K562 (cell line): ENCODE data around the gene SLC26A11. TPM values are rescaled to one million over a fixed set of nuclear protein-coding genes. Genes with fewer than 3 reads are reported as not detected.

Experiments used
- ATAC-seq: fragments of 200-7000 bp; cut with Tn5 transposase; 3 replicates; pipeline ENCODE4 v1.9.1; 2020; ENCODE audit warnings: moderate library complexity
- BruUV-seq: library from RNA; stranded (reverse); fragments of 400-500 nt; replicated peaks from 2 replicates; lab custom pipeline; 2021; lab: Mats Ljungman, UMichigan
- CTCF ChIA-PET: fragments of 300-600 bp; formaldehyde crosslinking; extraction: SDS; loops from one replicate; lab custom pipeline; 2021; ENCODE audit warnings: low intra/inter-chr PET ratio; lab: Yijun Ruan, JAX
- POLR2A ChIA-PET: fragments of 300-600, 350-650 bp; sonication (Branson Sonifier 250); formaldehyde crosslinking; extraction: SDS; loops from one replicate; lab custom pipeline; 2021; ENCODE audit warnings: antibody characterized with exemption, inconsistent platforms; lab: Yijun Ruan, JAX
- DNase-seq, 4 experiments: peaks; one replicate each; pipeline versions ENCODE4 v3.0.0 to v3.0.0-alpha.2; 2011 to 2018; ENCODE audit warnings: low spot score in 3 of 4, mixed read lengths in 3 of 4; ENCODE audit errors: extremely low read depth in 1 of 4
- FAIRE-seq: peaks from 2 replicates; lab custom pipeline; 2011; peaks lifted over from hg19 to GRCh38; lab: Jason Lieb, UNC
- H2AFZ ChIP-seq: 2 replicates; pipeline ENCODE4 v1.6.0; 2011; ENCODE audit warnings: low read depth, low read length, control low read depth, inconsistent platforms
- H3K27ac ChIP-seq: fragments of 200-600 bp; 3 replicates; pipeline ENCODE4 v1.8.0; 2011; ENCODE audit warnings: low read depth, mild to moderate bottlenecking, control low read depth, inconsistent platforms, low read length, moderate library complexity, mixed read lengths; ENCODE audit errors: extremely low read depth
- H3K27me3 ChIP-seq, 2 experiments: fragments of 300-600 bp in 1 of 2; 2 replicates in 1 of 2; 3 replicates in 1 of 2; pipeline versions ENCODE4 v1.6.0 to v1.8.0; 2011; ENCODE audit warnings: inconsistent platforms in 2 of 2, low read length in 2 of 2, mild to moderate bottlenecking in 1 of 2, mixed read lengths in 1 of 2, moderate library complexity in 1 of 2; ENCODE audit not compliant: control insufficient read depth in 2 of 2, insufficient read depth in 2 of 2
- H3K36me3 ChIP-seq: fragments of 300-600 bp; 3 replicates; pipeline ENCODE4 v1.8.0; 2011; ENCODE audit warnings: mild to moderate bottlenecking, low read length, inconsistent platforms; ENCODE audit not compliant: control insufficient read depth, insufficient read depth
- H3K4me1 ChIP-seq, 2 experiments: fragments of 200-600 bp in 1 of 2; replicated peaks in 1 of 2; 2 replicates in 1 of 2; 3 replicates in 1 of 2; pipeline versions ENCODE4 v1.5.1 to v1.8.0; 2011; ENCODE audit warnings: inconsistent platforms in 2 of 2, low read length in 2 of 2, mild to moderate bottlenecking in 1 of 2, mixed read lengths in 1 of 2, moderate library complexity in 1 of 2; ENCODE audit not compliant: control insufficient read depth in 2 of 2, insufficient read depth in 2 of 2
- H3K4me2 ChIP-seq: 2 replicates; pipeline ENCODE4 v1.6.1; 2011; ENCODE audit warnings: low read length, control low read depth, inconsistent platforms, mixed read lengths; ENCODE audit not compliant: insufficient read depth
- H3K4me3 ChIP-seq: fragments of 200-600 bp; sonication (generic), shearing (Covaris generic); 2 replicates; pipeline ENCODE4 v1.5.1; 2016; ENCODE audit warnings: control low read depth, inconsistent platforms
- H3K79me2 ChIP-seq: fragments of 200-600 bp; 3 replicates; pipeline ENCODE4 v1.8.0; 2011; ENCODE audit warnings: low read length, inconsistent platforms; ENCODE audit not compliant: control insufficient read depth, insufficient read depth
- H3K9ac ChIP-seq, 2 experiments: 2 replicates each; pipeline versions ENCODE4 v1.6.0 to v1.6.1; 2011; ENCODE audit warnings: low read depth in 2 of 2, low read length in 2 of 2, control low read depth in 1 of 2, inconsistent platforms in 1 of 2, mild to moderate bottlenecking in 1 of 2, mixed read lengths in 1 of 2; ENCODE audit not compliant: insufficient read depth in 1 of 2
- H3K9me1 ChIP-seq: one replicate; pipeline ENCODE4 v1.6.0; 2011; ENCODE audit warnings: inconsistent platforms, mild to moderate bottlenecking, low read length, moderate library complexity; ENCODE audit not compliant: control insufficient read depth, insufficient read depth
- H3K9me3 ChIP-seq: replicated peaks from 2 replicates; pipeline ENCODE4 v1.5.1; 2011; ENCODE audit warnings: low read depth, low read length, inconsistent platforms; ENCODE audit not compliant: control insufficient read depth, insufficient read depth
- H4K20me1 ChIP-seq: replicated peaks from 2 replicates; pipeline ENCODE4 v1.6.1; 2011; ENCODE audit warnings: low read length, inconsistent platforms, mixed read lengths; ENCODE audit not compliant: control insufficient read depth, insufficient read depth
- CBFA2T3 ChIP-seq: fragments of 450-650 bp; IDR thresholded peaks from 2 replicates; pipeline ENCODE4 v1.6.1; 2017
- CCAR2 ChIP-seq: fragments of 200-400 bp; formaldehyde crosslinking; IDR thresholded peaks from 2 replicates; pipeline ENCODE4 v1.6.1; 2017; ENCODE audit warnings: mild to moderate bottlenecking, low read depth, low read length
- CHD2 ChIP-seq: IDR thresholded peaks from 2 replicates; pipeline ENCODE4 v1.6.1; 2011; ENCODE audit warnings: low read depth, low read length
- ELF4 ChIP-seq: fragments of 450-650 bp; formaldehyde crosslinking; IDR thresholded peaks from 2 replicates; pipeline ENCODE4 v1.4.0; 2022; ENCODE audit warnings: missing genetic modification characterization
- KAT7 ChIP-seq: sonication (generic); formaldehyde crosslinking; IDR thresholded peaks from 2 replicates; pipeline ENCODE4 v1.8.0; 2022; ENCODE audit warnings: missing genetic modification reagents, mild to moderate bottlenecking, borderline replicate concordance
- SAP30 ChIP-seq: fragments of 200-600 bp; sonication (generic); IDR thresholded peaks from 2 replicates; pipeline ENCODE4 v1.6.1; 2012; ENCODE audit warnings: borderline replicate concordance, low read depth, mild to moderate bottlenecking, moderate library complexity, low read length, control low read depth, inconsistent platforms; ENCODE audit not compliant: insufficient read depth, poor library complexity, severe bottlenecking
- SMAD3 ChIP-seq: fragments of 450-650 bp; formaldehyde crosslinking; conservative IDR thresholded peaks from 2 replicates; pipeline ENCODE4 v1.4.0; 2020; ENCODE audit warnings: mild to moderate bottlenecking
- SMAD4 ChIP-seq: fragments of 250-450 bp; sonication (Bioruptor Pico); conservative IDR thresholded peaks from 2 replicates; pipeline ENCODE4 v1.8.0; 2021; ENCODE audit warnings: inconsistent platforms, mild to moderate bottlenecking, moderate library complexity
- SMARCA4 ChIP-seq: fragments of 450-650 bp; IDR thresholded peaks from 2 replicates; pipeline ENCODE4 v1.6.1; 2016
- WHSC1 ChIP-seq: IDR thresholded peaks from one replicate; pipeline ENCODE4 v1.6.1; 2012; ENCODE audit warnings: low read length, control low read depth, inconsistent platforms
- ZNF589 ChIP-seq: fragments of 200-800 bp; sonication (Bioruptor generic); IDR thresholded peaks from 2 replicates; pipeline ENCODE4 v1.6.1; 2016; ENCODE audit warnings: low read depth, missing genetic modification characterization, missing compliant biosample characterization
- ZNF766 ChIP-seq: fragments of 200-800 bp; sonication (Bioruptor generic); conservative IDR thresholded peaks from 2 replicates; pipeline ENCODE4 v1.6.1; 2016; ENCODE audit warnings: missing genetic modification characterization, missing compliant biosample characterization
- WGBS: fragments of 100-300 bp; shearing (Covaris generic); methylation state at CpG from one replicate; pipeline ENCODE4 v1.1.6; 2016; ENCODE audit warnings: low coverage, mixed read lengths; ENCODE audit not compliant: insufficient coverage; ENCODE audit errors: missing lambda C conversion rate; 5-methylcytosine and 5-hydroxymethylcytosine counted together
- in situ Hi-C: fragments of 300-500 bp; cut with MboI; formaldehyde crosslinking; loops from 4 replicates; pipeline ENCODE4 v1.15.0; 2018; ENCODE audit warnings: inconsistent platforms, mixed read lengths
- intact Hi-C: fragments of 100-400 bp; cut with micrococcal nuclease; formaldehyde crosslinking; loops from 2 replicates; pipeline ENCODE4 v1.14.2; 2022
- polyA plus RNA-seq, 8 experiments: library from polyadenylated mRNA; depleted of rRNA in 4 of 8; stranded (reverse) in 5 of 8; unstranded in 3 of 8; fragments of >200 nt; fragmentation: Nextera tagmentation in 2 of 8; fragmentation: Illumina TruSeq in 1 of 8; extraction: Ambion mirVana in 2 of 8; extraction: Trizol in 1 of 8; gene quantifications; 2 replicates each; pipeline versions ENCODE4 v1.2.1 to v1.2.3, GENCODE V29; 2011 to 2014; ENCODE audit warnings: inconsistent platforms in 1 of 8, missing spikeins in 1 of 8
- total RNA-seq, 7 experiments: library from RNA; depleted of rRNA in 6 of 7; stranded (reverse); fragments of >200 nt in 6 of 7; fragmentation: Illumina TruSeq in 2 of 7; extraction: Trizol in 2 of 7; gene quantifications; 2 replicates each; pipeline versions ENCODE4 v1.2.1 to v1.2.3, GENCODE V29; 2011 to 2021; ENCODE audit warnings: low replicate concordance in 1 of 7
- TF ChIP-seq, protein P1 (sequence below), 2 experiments: fragments of 450-650 bp in 1 of 2; sonication (generic) in 1 of 2; formaldehyde crosslinking in 1 of 2; IDR thresholded peaks; 2 replicates each; pipeline versions ENCODE4 v1.7.1 to v1.9.0; 2016 to 2022; ENCODE audit warnings: inconsistent platforms in 1 of 2, mild to moderate bottlenecking in 1 of 2, missing genetic modification reagents in 1 of 2

SLC26A11 gene
- total and polyA plus RNA-seq, 9 of the 15 experiments (the other 6 are each of a cell fraction or from before 2014, with no cell fraction given): 0.06 to 3.1 (median 1.2) TPM; not detected in 1

DNA sequence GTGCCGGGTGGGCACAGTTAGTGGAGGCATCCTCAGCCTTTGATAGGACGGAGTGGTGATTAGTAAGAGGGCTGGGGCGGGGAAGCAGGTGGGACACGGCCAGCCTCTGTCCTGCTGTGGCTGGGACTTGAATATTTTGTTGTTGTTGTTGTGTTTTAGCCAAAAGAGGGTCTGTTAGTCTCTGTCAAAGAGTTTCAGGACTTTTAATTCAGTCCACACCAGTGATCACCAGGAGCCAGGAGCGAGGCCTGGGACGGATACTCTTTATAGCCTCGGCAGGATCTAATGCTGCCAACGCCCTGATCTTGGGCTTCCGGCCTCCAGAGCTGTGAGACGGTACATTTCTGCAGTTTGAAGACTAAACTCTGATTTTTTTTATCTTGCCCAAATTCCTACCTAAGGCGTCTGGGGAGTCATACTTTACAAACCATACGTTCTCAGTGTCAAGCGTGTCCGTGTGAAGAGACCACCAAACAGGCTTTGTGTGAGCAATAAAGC lies 37.5 kb downstream of the SLC26A11 start:
- DNase-seq: peak in 1 of 4 experiments; percentile 54
- Histone ChIP-seq H3K4me1 (peaks cover 76 to 78% of the 10 kb centered on the region in 2 experiments), H3K79me2 (peaks cover 22% of the 10 kb centered on the region), H2AFZ (peak overlapping the region; percentile 54), H4K20me1 (no peaks in the 10 kb centered on the region), H3K9me1 (no peaks in the 10 kb centered on the region), H3K27me3 (no peaks in the 10 kb centered on the region), H3K4me2 (peak overlapping the region; percentile 67), H3K27ac (peak overlapping the region; percentile 97), H3K9ac (peak overlapping the region; percentile 61 to 74), H3K36me3 (no peaks in the 10 kb centered on the region), H3K4me3 (no peak overlapping the region), H3K9me3 (no peaks in the 10 kb centered on the region)
- ATAC-seq: no peak
- intact Hi-C loops (no loop called here), in situ Hi-C loops (no loop called here)
- WGBS: 10% methylated on average over 14 of the region's 14 CpGs
- POLR2A ChIA-PET: interaction anchor here (0.7 kb wide), 1 partner anchor 14 kb away, joined by 3 read pairs; no protein-coding TSS in a partner anchor
- no TSS peak for BruUV-seq
- CTCF ChIA-PET: no interaction called here
- no peak for FAIRE-seq
- peak; percentile 46; the same call in 1 of the 2 replicates for TF ChIP-seq SMAD4 (CRISPR knock-in tag)
- TF ChIP-seq ELF4 (CRISPR knock-in tag): no peak
- no peak for TF ChIP-seq ZNF589 (CRISPR knock-in tag)
- no peak for TF ChIP-seq SMAD3 (CRISPR knock-in tag)
- TF ChIP-seq KAT7: 0 out of 2 replicates have a peak, but pooled peaks have one; percentile 14
- TF ChIP-seq ZNF766 (CRISPR knock-in tag): 0 out of 2 replicates have a peak, but pooled peaks have one; percentile 42
- TF ChIP-seq SAP30: no peak
- TF ChIP-seq CHD2: no peak
- TF ChIP-seq WHSC1: no peak
- TF ChIP-seq, protein P1, sequence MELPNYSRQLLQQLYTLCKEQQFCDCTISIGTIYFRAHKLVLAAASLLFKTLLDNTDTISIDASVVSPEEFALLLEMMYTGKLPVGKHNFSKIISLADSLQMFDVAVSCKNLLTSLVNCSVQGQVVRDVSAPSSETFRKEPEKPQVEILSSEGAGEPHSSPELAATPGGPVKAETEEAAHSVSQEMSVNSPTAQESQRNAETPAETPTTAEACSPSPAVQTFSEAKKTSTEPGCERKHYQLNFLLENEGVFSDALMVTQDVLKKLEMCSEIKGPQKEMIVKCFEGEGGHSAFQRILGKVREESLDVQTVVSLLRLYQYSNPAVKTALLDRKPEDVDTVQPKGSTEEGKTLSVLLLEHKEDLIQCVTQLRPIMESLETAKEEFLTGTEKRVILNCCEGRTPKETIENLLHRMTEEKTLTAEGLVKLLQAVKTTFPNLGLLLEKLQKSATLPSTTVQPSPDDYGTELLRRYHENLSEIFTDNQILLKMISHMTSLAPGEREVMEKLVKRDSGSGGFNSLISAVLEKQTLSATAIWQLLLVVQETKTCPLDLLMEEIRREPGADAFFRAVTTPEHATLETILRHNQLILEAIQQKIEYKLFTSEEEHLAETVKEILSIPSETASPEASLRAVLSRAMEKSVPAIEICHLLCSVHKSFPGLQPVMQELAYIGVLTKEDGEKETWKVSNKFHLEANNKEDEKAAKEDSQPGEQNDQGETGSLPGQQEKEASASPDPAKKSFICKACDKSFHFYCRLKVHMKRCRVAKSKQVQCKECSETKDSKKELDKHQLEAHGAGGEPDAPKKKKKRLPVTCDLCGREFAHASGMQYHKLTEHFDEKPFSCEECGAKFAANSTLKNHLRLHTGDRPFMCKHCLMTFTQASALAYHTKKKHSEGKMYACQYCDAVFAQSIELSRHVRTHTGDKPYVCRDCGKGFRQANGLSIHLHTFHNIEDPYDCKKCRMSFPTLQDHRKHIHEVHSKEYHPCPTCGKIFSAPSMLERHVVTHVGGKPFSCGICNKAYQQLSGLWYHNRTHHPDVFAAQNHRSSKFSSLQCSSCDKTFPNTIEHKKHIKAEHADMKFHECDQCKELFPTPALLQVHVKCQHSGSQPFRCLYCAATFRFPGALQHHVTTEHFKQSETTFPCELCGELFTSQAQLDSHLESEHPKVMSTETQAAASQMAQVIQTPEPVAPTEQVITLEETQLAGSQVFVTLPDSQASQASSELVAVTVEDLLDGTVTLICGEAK (IDR thresholded peaks at IDR 0.05): peak; percentile 40; the same call in 1 of the 2 replicates
- TF ChIP-seq, protein P1 (CRISPR knock-in tag; IDR thresholded peaks at IDR 0.05): no peak
- peak; percentile 52 for TF ChIP-seq CBFA2T3
- TF ChIP-seq SMARCA4: peak; percentile 28; the same call in 1 of the 2 replicates
- no peak for TF ChIP-seq CCAR2
